Activated naive CD4-positive, alpha-beta T cell treated with anti-CD3 and anti-CD28 coated beads for 36 hours (primary cell): ENCODE measurements around the gene KCNQ5. TPM values are rescaled to one million over a fixed set of nuclear protein-coding genes. Genes with fewer than 3 reads are reported as not detected.

Experiments
- CTCF ChIA-PET: fragments of 350-600 bp; sonication (Branson Sonifier 250); formaldehyde crosslinking; loops from one replicate; lab custom pipeline; 2021; ENCODE audit warnings: antibody characterized with exemption; lab: Charles Lee
- DNase-seq: peaks from one replicate; pipeline ENCODE4 v3.0.0-alpha.2; 2020
- H3K27ac Mint-ChIP-seq: one replicate; pipeline ENCODE4 v1.8.0; 2021; ENCODE audit warnings: mild to moderate bottlenecking, mixed read lengths
- H3K27me3 Mint-ChIP-seq: one replicate; pipeline ENCODE4 v1.8.0; 2021; ENCODE audit warnings: low read depth, mixed read lengths
- H3K36me3 Mint-ChIP-seq: one replicate; pipeline ENCODE4 v1.8.0; 2021; ENCODE audit warnings: low read depth, mixed read lengths
- H3K4me1 Mint-ChIP-seq: one replicate; pipeline ENCODE4 v1.8.0; 2021; ENCODE audit warnings: low read depth, mixed read lengths
- H3K4me3 Mint-ChIP-seq: one replicate; pipeline ENCODE4 v1.8.0; 2021; ENCODE audit warnings: mild to moderate bottlenecking, moderate library complexity, mixed read lengths
- H3K9me3 Mint-ChIP-seq: one replicate; pipeline ENCODE4 v1.8.0; 2021; ENCODE audit warnings: mixed read lengths
- intact Hi-C: fragments of 100-400 bp; cut with micrococcal nuclease; formaldehyde crosslinking; loops from one replicate; pipeline ENCODE4 v1.15.1; 2023
- total RNA-seq, 2 experiments: library from RNA; stranded (reverse); gene quantifications; one replicate each; pipeline ENCODE4 v1.2.3, GENCODE V29; 2021

KCNQ5 gene
- total RNA-seq, 2 experiments from 2014 or later, result 11.8 to 12.0 TPM

- CTCF ChIA-PET, result no interaction called here
- Mint-ChIP-seq H3K27me3 (no peaks in the 10 kb centered on the region), H3K4me1 (peaks cover 24% of the 10 kb centered on the region), H3K4me3 (no peak overlapping the region), H3K9me3 (no peaks in the 10 kb centered on the region), H3K36me3 (peaks cover 2% of the 10 kb centered on the region), H3K27ac (no peak overlapping the region)
- no peak for DNase-seq
- intact Hi-C loops, result no loop called here
Observed at GRCh38 chr6:72955666-72956065, 333.8 kb downstream of the KCNQ5 start.

GRCh38 chr6:72956272-72956671 lies 334.4 kb downstream of the KCNQ5 start:
- Mint-ChIP-seq H3K4me1 (peaks cover 20% of the 10 kb centered on the region), H3K9me3 (no peaks in the 10 kb centered on the region), H3K36me3 (peaks cover 2% of the 10 kb centered on the region), H3K27me3 (no peaks in the 10 kb centered on the region), H3K4me3 (no peak overlapping the region), H3K27ac (no peak overlapping the region)
- intact Hi-C loops, result no loop called here
- DNase-seq, result no peak
- CTCF ChIA-PET, result interaction anchor here (0.7 kb wide), 1 partner anchor 75 kb away, joined by 4 read pairs; no protein-coding TSS in a partner anchor

DNA sequence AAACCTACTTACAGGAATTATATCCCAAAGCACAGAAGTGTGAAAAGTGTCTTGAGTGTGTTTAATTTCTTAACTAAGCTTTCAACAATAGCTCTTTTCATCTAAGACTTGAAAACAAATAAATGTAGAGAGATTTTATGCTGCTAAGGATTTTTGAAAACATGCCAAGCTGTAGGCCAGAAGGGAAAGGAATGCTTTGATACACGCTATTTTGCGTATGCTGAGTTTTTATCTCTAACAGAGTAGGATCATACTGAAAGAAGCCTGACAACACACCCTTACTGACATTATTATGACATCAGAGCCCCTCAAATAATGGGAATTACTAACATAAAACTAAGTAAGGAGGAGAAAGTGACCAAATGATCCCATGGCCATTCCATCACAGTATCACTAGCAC lies 338.0 kb downstream of the KCNQ5 start:
- Mint-ChIP-seq H3K27me3 (no peaks in the 10 kb centered on the region), H3K4me1 (no peaks in the 10 kb centered on the region), H3K27ac (no peak overlapping the region), H3K36me3 (no peaks in the 10 kb centered on the region), H3K9me3 (no peaks in the 10 kb centered on the region), H3K4me3 (no peak overlapping the region)
- intact Hi-C loops, result no loop called here
- CTCF ChIA-PET, result no interaction called here
- no peak for DNase-seq

GRCh38 chr6:72963946-72964345 lies 342.1 kb downstream of the KCNQ5 start:
- no peak for DNase-seq
- H3K27ac Mint-ChIP-seq, result no peak overlapping the region

GRCh38 chr6:72966628-72967280 lies 344.9 kb downstream of the KCNQ5 start:
- CTCF ChIA-PET, result no interaction called here
- Mint-ChIP-seq H3K4me1 (no peaks in the 10 kb centered on the region), H3K27ac (no peak overlapping the region), H3K9me3 (no peaks in the 10 kb centered on the region), H3K4me3 (no peak overlapping the region), H3K36me3 (no peaks in the 10 kb centered on the region), H3K27me3 (no peaks in the 10 kb centered on the region)
- intact Hi-C loops, result no loop called here
- DNase-seq, result no peak

More at GRCh38 chr6:72963946-72964345, 342.1 kb downstream of the KCNQ5 start:
- H3K4me1 Mint-ChIP-seq, result no peaks in the 10 kb centered on the region
- intact Hi-C loops, result no loop called here
- H3K4me3 Mint-ChIP-seq, result no peak overlapping the region
- no peaks in the 10 kb centered on the region for H3K9me3 Mint-ChIP-seq
- no peaks in the 10 kb centered on the region for H3K27me3 Mint-ChIP-seq
- H3K36me3 Mint-ChIP-seq, result no peaks in the 10 kb centered on the region
- CTCF ChIA-PET, result no interaction called here

DNA sequence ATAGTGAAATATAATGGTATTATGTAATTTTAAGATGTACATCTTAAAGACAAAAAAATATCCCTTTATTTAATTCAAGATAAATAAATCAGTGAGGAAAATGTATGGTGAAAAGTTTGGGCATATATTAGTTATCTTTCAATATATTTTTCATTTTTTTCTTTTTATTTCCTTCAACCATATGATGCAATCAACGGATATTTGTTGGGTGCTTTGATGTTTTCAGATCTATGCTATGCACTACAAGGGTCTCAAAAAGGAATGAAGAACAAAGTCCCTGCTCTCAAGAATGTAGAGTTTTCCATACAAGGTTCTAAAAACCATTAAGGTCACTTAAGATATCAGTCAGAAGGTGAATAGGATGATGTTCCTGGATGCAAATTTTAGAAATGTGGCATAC lies 345.5 kb downstream of the KCNQ5 start:
- no peak overlapping the region for H3K4me3 Mint-ChIP-seq
- H3K4me1 Mint-ChIP-seq, result no peaks in the 10 kb centered on the region
- no peaks in the 10 kb centered on the region for H3K36me3 Mint-ChIP-seq
- CTCF ChIA-PET, result no interaction called here
- H3K27ac Mint-ChIP-seq, result no peak overlapping the region
- H3K27me3 Mint-ChIP-seq, result no peaks in the 10 kb centered on the region
- H3K9me3 Mint-ChIP-seq, result no peaks in the 10 kb centered on the region
- intact Hi-C loops, result no loop called here
- DNase-seq, result no peak

GRCh38 chr6:72968704-72969103 lies 346.8 kb downstream of the KCNQ5 start:
- H3K27ac Mint-ChIP-seq, result no peak overlapping the region
- no peak overlapping the region for H3K4me3 Mint-ChIP-seq
- no peaks in the 10 kb centered on the region for H3K4me1 Mint-ChIP-seq
- H3K27me3 Mint-ChIP-seq, result no peaks in the 10 kb centered on the region
- CTCF ChIA-PET, result no interaction called here
- DNase-seq, result no peak
- no peaks in the 10 kb centered on the region for H3K36me3 Mint-ChIP-seq
- H3K9me3 Mint-ChIP-seq, result no peaks in the 10 kb centered on the region
- intact Hi-C loops, result no loop called here

- no peak for DNase-seq
- CTCF ChIA-PET, result no interaction called here
- no peaks in the 10 kb centered on the region for H3K36me3 Mint-ChIP-seq
Observed at GRCh38 chr6:72969666-72970065, 347.8 kb downstream of the KCNQ5 start.

DNA sequence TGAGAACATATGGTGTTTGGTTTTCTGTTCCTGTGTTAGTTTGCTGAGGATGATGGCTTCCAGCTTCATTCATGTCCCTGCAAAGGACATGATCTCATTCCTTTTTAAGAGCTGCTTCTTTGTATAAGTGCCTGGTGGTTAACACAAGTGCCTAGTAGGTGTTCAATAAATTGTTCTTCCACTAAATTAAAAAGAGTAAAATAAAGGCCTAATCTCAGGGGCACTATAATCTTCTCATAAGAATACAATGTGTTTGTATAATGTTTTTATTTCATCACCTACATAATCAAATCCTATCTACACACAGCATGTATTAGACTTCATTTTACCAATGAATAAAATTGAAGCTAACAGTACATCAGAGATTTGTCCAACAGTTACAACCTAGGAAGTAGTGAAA lies 350.7 kb downstream of the KCNQ5 start:
- Mint-ChIP-seq H3K9me3 (no peaks in the 10 kb centered on the region), H3K36me3 (peaks cover 4% of the 10 kb centered on the region), H3K4me1 (no peaks in the 10 kb centered on the region), H3K27ac (no peak overlapping the region), H3K27me3 (no peaks in the 10 kb centered on the region), H3K4me3 (no peak overlapping the region)
- intact Hi-C loops, result no loop called here
- CTCF ChIA-PET, result interaction anchor here (0.7 kb wide), 1 partner anchor 158 kb away, joined by 3 read pairs; no protein-coding TSS in a partner anchor
- no peak for DNase-seq

More at GRCh38 chr6:72969666-72970065, 347.8 kb downstream of the KCNQ5 start:
- Mint-ChIP-seq H3K4me3 (no peak overlapping the region), H3K9me3 (no peaks in the 10 kb centered on the region), H3K4me1 (no peaks in the 10 kb centered on the region), H3K27me3 (no peaks in the 10 kb centered on the region), H3K27ac (no peak overlapping the region)
- intact Hi-C loops, result no loop called here

DNA sequence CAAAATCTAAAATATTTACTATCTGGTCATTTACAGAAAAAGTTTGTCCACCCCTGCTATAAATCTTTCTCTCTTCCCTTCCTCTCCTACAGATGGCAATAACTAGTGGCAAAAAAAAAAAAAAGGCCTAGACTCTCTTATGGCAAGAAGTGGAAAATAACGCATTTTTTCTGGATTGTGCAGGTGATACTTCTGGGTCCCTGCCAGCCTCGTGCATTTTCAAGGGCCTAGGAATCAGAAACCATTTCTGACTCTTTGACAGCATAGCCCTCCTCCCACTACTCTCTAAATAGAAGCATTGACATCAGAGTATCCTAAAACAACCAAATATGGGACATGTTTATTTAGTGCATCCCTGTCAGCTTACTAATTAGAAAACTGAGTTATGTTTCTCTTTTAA lies 352.4 kb downstream of the KCNQ5 start:
- H3K27ac Mint-ChIP-seq, result no peak overlapping the region
- peaks cover 17% of the 10 kb centered on the region for H3K36me3 Mint-ChIP-seq
- H3K4me3 Mint-ChIP-seq, result no peak overlapping the region
- no peaks in the 10 kb centered on the region for H3K27me3 Mint-ChIP-seq
- H3K4me1 Mint-ChIP-seq, result no peaks in the 10 kb centered on the region
- no peak for DNase-seq
- CTCF ChIA-PET, result no interaction called here
- H3K9me3 Mint-ChIP-seq, result peaks cover 4% of the 10 kb centered on the region
- intact Hi-C loops, result no loop called here

GRCh38 chr6:72975352-72975752 lies 353.5 kb downstream of the KCNQ5 start:
- Mint-ChIP-seq H3K36me3 (peaks cover 23% of the 10 kb centered on the region), H3K27me3 (no peaks in the 10 kb centered on the region)

DNA sequence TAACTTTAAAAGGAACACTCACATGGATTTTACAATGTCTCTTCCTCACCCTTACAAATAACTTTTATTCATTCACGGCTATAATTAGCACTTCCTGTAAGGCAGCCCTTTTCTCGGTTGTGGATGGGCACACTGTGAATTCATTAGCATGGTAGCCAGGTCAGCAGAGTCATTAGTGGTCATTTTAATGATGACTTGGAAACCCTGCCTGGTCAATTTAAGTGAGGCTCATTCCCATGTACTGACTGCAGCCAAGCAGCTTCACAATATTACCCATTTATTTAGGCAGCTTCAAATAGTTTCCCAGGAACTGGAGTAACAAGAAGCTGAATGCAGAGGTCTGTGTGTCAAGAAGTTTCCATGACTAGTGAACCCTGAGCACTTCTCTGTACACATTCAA lies 354.6 kb downstream of the KCNQ5 start:
- Mint-ChIP-seq H3K27me3 (no peaks in the 10 kb centered on the region), H3K4me1 (no peaks in the 10 kb centered on the region), H3K27ac (no peak overlapping the region), H3K9me3 (peaks cover 11% of the 10 kb centered on the region), H3K4me3 (no peak overlapping the region), H3K36me3 (peaks cover 26% of the 10 kb centered on the region)
- intact Hi-C loops, result no loop called here
- no peak for DNase-seq
- CTCF ChIA-PET, result no interaction called here

More at GRCh38 chr6:72975352-72975752, 353.5 kb downstream of the KCNQ5 start:
- intact Hi-C loops, result no loop called here
- CTCF ChIA-PET, result interaction anchor here (0.8 kb wide), 1 partner anchor 115 kb away, joined by 3 read pairs; no protein-coding TSS in a partner anchor
- Mint-ChIP-seq H3K4me1 (no peaks in the 10 kb centered on the region), H3K4me3 (no peak overlapping the region), H3K27ac (no peak overlapping the region), H3K9me3 (peaks cover 6% of the 10 kb centered on the region)
- DNase-seq, result no peak

DNA sequence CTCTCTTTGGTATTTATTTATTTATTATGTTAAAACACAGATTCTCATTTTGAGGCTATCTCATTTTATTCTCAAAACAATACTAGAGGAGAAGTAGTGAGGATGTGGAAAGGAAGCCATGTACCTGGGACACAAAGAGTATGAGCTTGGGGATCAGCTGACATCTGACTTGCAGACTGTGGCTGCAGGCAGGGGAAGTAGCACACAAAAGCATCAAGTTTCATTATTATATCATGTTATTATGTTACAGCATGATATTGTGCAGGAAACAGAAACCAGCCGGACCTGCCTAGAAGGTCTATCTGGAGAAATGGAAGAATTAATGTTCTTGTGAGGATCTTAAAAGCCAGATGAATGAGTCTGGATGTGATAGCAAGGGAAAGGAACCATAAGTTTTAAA lies 355.2 kb downstream of the KCNQ5 start:
- no peaks in the 10 kb centered on the region for H3K4me1 Mint-ChIP-seq
- no peak for DNase-seq
- CTCF ChIA-PET, result no interaction called here
- H3K36me3 Mint-ChIP-seq, result peaks cover 29% of the 10 kb centered on the region
- no peak overlapping the region for H3K4me3 Mint-ChIP-seq
- H3K27ac Mint-ChIP-seq, result no peak overlapping the region
- intact Hi-C loops, result no loop called here
- H3K27me3 Mint-ChIP-seq, result no peaks in the 10 kb centered on the region
- H3K9me3 Mint-ChIP-seq, result peaks cover 17% of the 10 kb centered on the region
